Activated T-cell treated with anti-CD3 and anti-CD28 coated beads, Interleukin-2, amount 50 U/mL, for 1 hour (primary cell): ENCODE results near the gene HSPB8.
"Not testable (repeated sequence)": the region's sequence is repeated elsewhere in the genome, so short reads cannot be mapped to it uniquely, and the experiment has no call there.

Experiments used
- DNase-seq: peaks from one replicate; pipeline ENCODE4 v3.0.0-alpha.2; 2020

HSPB8 gene

GRCh38 chr12:119207063-119207560, 28.4 kb downstream of the HSPB8 start:
- DNase-seq, result no peak

GRCh38 chr12:119208626-119209061, 29.9 kb downstream of the HSPB8 start:
- DNase-seq, result no peak

- no peak for DNase-seq
These were observed 33.2 kb downstream of the HSPB8 start for GRCh38 chr12:119211884-119212283.

GRCh38 chr12:119216084-119216483, 37.4 kb downstream of the HSPB8 start:
- DNase-seq, result no peak

GRCh38 chr12:119218875-119219274, 40.1 kb downstream of the HSPB8 start:
- DNase-seq, result not testable (repeated sequence)

GRCh38 chr12:119222222-119222951, 43.7 kb downstream of the HSPB8 start:
- DNase-seq, result no peak

GRCh38 chr12:119225454-119225853, 46.7 kb downstream of the HSPB8 start:
- no peak for DNase-seq

GRCh38 chr12:119227292-119227691, 48.6 kb downstream of the HSPB8 start:
- DNase-seq, result no peak

- no peak for DNase-seq
These were observed 50.5 kb downstream of the HSPB8 start for GRCh38 chr12:119229205-119229604.

- no peak for DNase-seq
These were observed 51.1 kb downstream of the HSPB8 start for GRCh38 chr12:119229837-119230236.

- no peak for DNase-seq
These were observed 52.1 kb downstream of the HSPB8 start for GRCh38 chr12:119230807-119231206.

GRCh38 chr12:119231774-119232173, 53.0 kb downstream of the HSPB8 start:
- no peak for DNase-seq

GRCh38 chr12:119235197-119235751, 56.5 kb downstream of the HSPB8 start:
- DNase-seq, result no peak

GRCh38 chr12:119236372-119236771, 57.6 kb downstream of the HSPB8 start:
- DNase-seq, result no peak

GRCh38 chr12:119239040-119239439, 60.3 kb downstream of the HSPB8 start:
- no peak for DNase-seq

GRCh38 chr12:119241049-119241448, 62.3 kb downstream of the HSPB8 start:
- DNase-seq, result no peak

- no peak for DNase-seq
These were observed 62.9 kb downstream of the HSPB8 start for GRCh38 chr12:119241580-119242169.
